HEK293 (cell line): ENCODE measurements around the gene COPE.
"Not testable (repeated sequence)": the region's sequence is repeated elsewhere in the genome, so short reads cannot be mapped to it uniquely, and the experiment has no call there.

Experiments used
- CTCF ChIA-PET: fragments of 350-600 bp; formaldehyde crosslinking; extraction: SDS; loops from one replicate; lab custom pipeline; 2021; ENCODE audit warnings: antibody characterized with exemption; lab: Yijun Ruan, JAX
- POLR2A ChIA-PET: fragments of 300-600 bp; formaldehyde crosslinking; extraction: SDS; loops from one replicate; lab custom pipeline; 2020; ENCODE audit warnings: antibody characterized with exemption, inconsistent platforms; lab: Yijun Ruan, JAX
- H3K27ac ChIP-seq: fragments of 200-500 bp; sonication (Bioruptor generic); 2 replicates; pipeline ENCODE4 v1.5.1; 2014; ENCODE audit warnings: low read depth, low read length, control low read depth, inconsistent platforms; ENCODE audit errors: extremely low read depth
- H3K36me3 ChIP-seq, 2 experiments: fragments of 200-500 bp in 1 of 2; sonication (Bioruptor generic) in 1 of 2; 1 replicate in 1 of 2; 2 replicates in 1 of 2; pipeline ENCODE4 v1.5.1; 2014 to 2017; ENCODE audit warnings: inconsistent platforms in 2 of 2, low read length in 2 of 2; ENCODE audit not compliant: control insufficient read depth in 2 of 2, insufficient read depth in 1 of 2
- H3K4me1 ChIP-seq: fragments of 200-500 bp; sonication (Bioruptor generic); 2 replicates; pipeline ENCODE4 v1.5.1; 2014; ENCODE audit warnings: mild to moderate bottlenecking, low read length, inconsistent platforms; ENCODE audit not compliant: control insufficient read depth, insufficient read depth
- H3K4me3 ChIP-seq: 2 replicates; pipeline ENCODE4 v1.5.1; 2011; ENCODE audit warnings: low read depth, mild to moderate bottlenecking, control low read depth, low read length, moderate library complexity
- H3K9me3 ChIP-seq: fragments of 200-500 bp; sonication (Bioruptor generic); 2 replicates; pipeline ENCODE4 v1.5.1; 2014; ENCODE audit warnings: low read depth, low read length, inconsistent platforms; ENCODE audit not compliant: control insufficient read depth, insufficient read depth
- GLIS1 ChIP-seq: fragments of 450-650 bp; formaldehyde crosslinking; IDR thresholded peaks from 2 replicates; pipeline ENCODE4 v1.5.1; 2016; ENCODE audit warnings: missing biosample characterization, missing genetic modification characterization
- MZF1 ChIP-seq: fragments of 450-650 bp; formaldehyde crosslinking; IDR thresholded peaks from 2 replicates; pipeline ENCODE4 v1.5.1; 2017; ENCODE audit warnings: missing biosample characterization, missing genetic modification characterization, borderline replicate concordance
- PRDM1 ChIP-seq: fragments of 450-650 bp; formaldehyde crosslinking; IDR thresholded peaks from 2 replicates; pipeline ENCODE4; 2016; ENCODE audit warnings: missing biosample characterization, missing genetic modification characterization
- ZIC2 ChIP-seq: fragments of 450-650 bp; formaldehyde crosslinking; IDR thresholded peaks from 2 replicates; pipeline ENCODE4 v1.5.1; 2016; ENCODE audit warnings: missing biosample characterization, missing genetic modification characterization
- ZNF174 ChIP-seq: fragments of 450-650 bp; formaldehyde crosslinking; IDR thresholded peaks from 2 replicates; pipeline ENCODE4 v1.5.0; 2017; ENCODE audit warnings: missing biosample characterization, mild to moderate bottlenecking, missing genetic modification characterization
- ZNF223 ChIP-seq: fragments of 450-650 bp; formaldehyde crosslinking; IDR thresholded peaks from 2 replicates; pipeline ENCODE4 v1.5.1; 2016; ENCODE audit warnings: missing biosample characterization, missing genetic modification characterization
- ZNF335 ChIP-seq: fragments of 450-650 bp; formaldehyde crosslinking; conservative IDR thresholded peaks from 2 replicates; pipeline ENCODE4 v1.5.1; 2016; ENCODE audit warnings: missing biosample characterization, missing genetic modification characterization
- ZNF341 ChIP-seq: fragments of 450-650 bp; formaldehyde crosslinking; IDR thresholded peaks from 2 replicates; pipeline ENCODE4; 2016; ENCODE audit warnings: low read depth, missing biosample characterization, missing genetic modification characterization
- ZNF354C ChIP-seq: fragments of 450-650 bp; formaldehyde crosslinking; IDR thresholded peaks from 2 replicates; pipeline ENCODE4 v1.5.1; 2016; ENCODE audit warnings: missing biosample characterization, missing genetic modification characterization, low read depth, borderline replicate concordance
- ZNF366 ChIP-seq: fragments of 450-650 bp; formaldehyde crosslinking; conservative IDR thresholded peaks from 2 replicates; pipeline ENCODE4 v1.5.1; 2016; ENCODE audit warnings: missing biosample characterization, missing genetic modification characterization
- ZNF677 ChIP-seq: fragments of 450-650 bp; IDR thresholded peaks from 2 replicates; pipeline ENCODE4 v1.5.0; 2018; ENCODE audit warnings: missing biosample characterization, mild to moderate bottlenecking, missing genetic modification characterization, moderate library complexity
- ZNF76 ChIP-seq: fragments of 450-650 bp; formaldehyde crosslinking; IDR thresholded peaks from 2 replicates; pipeline ENCODE4; 2016; ENCODE audit warnings: low read depth, missing biosample characterization, missing genetic modification characterization, borderline replicate concordance
- ZNF791 ChIP-seq: fragments of 450-650 bp; formaldehyde crosslinking; IDR thresholded peaks from 2 replicates; pipeline ENCODE4 v1.5.1; 2016; ENCODE audit warnings: missing biosample characterization, missing genetic modification characterization
- TF ChIP-seq, protein P1 (sequence below): fragments of 450-650 bp; formaldehyde crosslinking; IDR thresholded peaks from 2 replicates; pipeline ENCODE4 v1.5.1; 2016; ENCODE audit warnings: missing biosample characterization, missing genetic modification characterization
- TF ChIP-seq, protein P2 (sequence below): fragments of 450-650 bp; formaldehyde crosslinking; IDR thresholded peaks from 2 replicates; pipeline ENCODE4 v1.5.1; 2016; ENCODE audit warnings: missing biosample characterization, missing genetic modification characterization
- TF ChIP-seq, protein P3 (sequence below): fragments of 450-650 bp; formaldehyde crosslinking; optimal IDR thresholded peaks from 2 replicates; pipeline ENCODE3; 2016; ENCODE audit warnings: missing biosample characterization, mild to moderate bottlenecking, missing genetic modification characterization
- TF ChIP-seq, protein P4 (sequence below): fragments of 450-650 bp; formaldehyde crosslinking; IDR thresholded peaks from 2 replicates; pipeline ENCODE4 v1.5.1; 2016; ENCODE audit warnings: missing biosample characterization, missing genetic modification characterization
- TF ChIP-seq, protein P5 (sequence below): fragments of 450-650 bp; formaldehyde crosslinking; IDR thresholded peaks from 2 replicates; pipeline ENCODE4 v1.5.1; 2016; ENCODE audit warnings: missing biosample characterization, missing genetic modification characterization
- TF ChIP-seq, protein P6 (sequence below): fragments of 450-650 bp; IDR thresholded peaks from 2 replicates; pipeline ENCODE4 v1.5.1; 2018; ENCODE audit warnings: missing biosample characterization, mild to moderate bottlenecking, missing genetic modification characterization

Gene COPE

DNA sequence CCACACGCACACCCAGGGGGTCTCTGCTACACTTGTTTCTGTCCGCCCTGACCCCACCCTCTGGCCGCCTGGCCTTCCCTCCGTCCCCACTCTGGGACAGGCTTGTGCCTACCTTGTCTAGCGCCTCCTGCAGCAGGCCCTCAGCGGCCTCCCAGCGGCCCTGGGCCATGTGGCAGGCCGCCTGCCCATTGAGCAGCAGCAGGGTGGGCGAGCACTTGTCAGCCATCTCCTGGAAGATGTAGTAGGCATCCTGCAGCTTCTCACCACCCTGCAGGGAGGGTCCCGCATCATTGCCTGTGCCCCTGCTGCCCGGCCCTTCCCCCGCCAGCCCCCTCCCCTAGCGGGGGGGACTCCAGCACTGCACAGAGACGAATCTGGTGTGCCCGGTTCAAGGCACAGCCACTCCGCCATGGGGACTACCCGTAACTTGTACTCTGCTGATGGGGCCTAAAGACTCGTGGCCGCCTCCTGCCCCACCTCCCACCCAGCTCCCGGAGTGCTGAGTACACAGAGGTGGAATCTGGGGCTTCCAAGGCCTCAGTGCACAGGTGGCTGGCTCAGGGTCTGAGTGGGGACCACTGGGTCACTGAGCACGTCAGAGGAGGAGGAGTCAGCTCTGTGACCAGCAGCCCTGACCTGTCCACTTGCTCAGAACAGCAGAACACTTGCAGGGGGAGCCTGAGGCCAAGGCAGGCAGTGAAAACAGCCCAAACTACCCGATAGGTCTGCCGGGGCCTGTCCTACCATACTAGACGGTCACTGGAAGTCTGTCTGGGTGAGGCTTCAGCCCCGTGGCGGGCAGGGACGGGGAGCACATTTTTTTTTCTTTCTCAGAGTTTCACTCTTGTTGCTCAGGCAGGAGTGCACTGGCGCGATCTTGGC is 15.8 kb downstream of the COPE start:
- TF ChIP-seq ZNF341 (tag by site-specific recombination), result 0 out of 2 replicates have a peak, but pooled peaks have one; percentile 28
- TF ChIP-seq ZNF677, result no peak
- TF ChIP-seq GLIS1 (tag by site-specific recombination), result peak; percentile 43; the same call in 1 of the 2 replicates
- TF ChIP-seq ZNF174 (tag by site-specific recombination), result no peak
- peak; percentile 59 for TF ChIP-seq ZIC2 (tag by site-specific recombination)
- TF ChIP-seq, protein P1, sequence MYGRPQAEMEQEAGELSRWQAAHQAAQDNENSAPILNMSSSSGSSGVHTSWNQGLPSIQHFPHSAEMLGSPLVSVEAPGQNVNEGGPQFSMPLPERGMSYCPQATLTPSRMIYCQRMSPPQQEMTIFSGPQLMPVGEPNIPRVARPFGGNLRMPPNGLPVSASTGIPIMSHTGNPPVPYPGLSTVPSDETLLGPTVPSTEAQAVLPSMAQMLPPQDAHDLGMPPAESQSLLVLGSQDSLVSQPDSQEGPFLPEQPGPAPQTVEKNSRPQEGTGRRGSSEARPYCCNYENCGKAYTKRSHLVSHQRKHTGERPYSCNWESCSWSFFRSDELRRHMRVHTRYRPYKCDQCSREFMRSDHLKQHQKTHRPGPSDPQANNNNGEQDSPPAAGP (tag by site-specific recombination), result no peak
- TF ChIP-seq, all 188 proteins: peak for 3
- no peak overlapping the region for H3K27ac ChIP-seq
- POLR2A ChIA-PET, result no interaction called here
- CTCF ChIA-PET, result interaction anchor here (0.7 kb wide), 1 partner anchor 443 kb away, joined by 5 read pairs; no protein-coding TSS in a partner anchor
- no peak overlapping the region for H3K4me3 ChIP-seq
- peaks cover 0 to 75% of the 10 kb centered on the region in 2 experiments; a peak in 2 of 3 replicates for H3K36me3 ChIP-seq
- H3K4me1 ChIP-seq, result no peaks in the 10 kb centered on the region
- H3K9me3 ChIP-seq, result no peaks in the 10 kb centered on the region

DNA sequence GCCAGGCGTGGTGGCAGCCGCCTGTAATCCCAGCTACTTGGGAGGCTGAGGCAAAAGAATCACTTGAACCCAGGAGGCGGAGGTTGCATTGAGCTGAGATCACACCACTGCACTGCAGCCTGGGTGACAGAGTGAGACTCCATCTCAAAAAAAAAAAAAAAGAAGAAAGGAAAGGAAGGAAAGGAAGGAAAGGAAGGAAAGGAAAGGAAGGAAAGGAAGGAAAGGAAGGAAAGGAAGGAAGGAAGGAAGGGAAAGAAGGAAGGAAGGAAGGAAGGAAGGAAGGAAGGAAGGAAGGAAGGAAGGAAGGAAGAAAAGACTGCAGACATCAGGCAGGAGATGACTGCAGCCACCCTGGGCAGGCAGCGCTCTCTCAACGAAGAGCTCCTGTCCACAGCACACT is 16.7 kb downstream of the COPE start:
- CTCF ChIA-PET, result interaction anchor here (0.7 kb wide), 1 partner anchor 442 kb away, joined by 5 read pairs; no protein-coding TSS in a partner anchor
- not testable (repeated sequence) for H3K4me3 ChIP-seq
- TF ChIP-seq ZNF366 (peak; percentile 88), PRDM1 (tag by site-specific recombination) (peak; percentile 91)
- TF ChIP-seq, all 188 proteins: peak for 2; not testable (repeated sequence) for 186
- not testable (repeated sequence) for H3K27ac ChIP-seq, H3K9me3 ChIP-seq, H3K4me1 ChIP-seq
- POLR2A ChIA-PET, result interaction anchor here (0.6 kb wide), 1 partner anchor 27 kb away, joined by 3 read pairs; no protein-coding TSS in a partner anchor
- peaks cover 0 to 69% of the 10 kb centered on the region in 2 experiments; a peak in 2 of 3 replicates for H3K36me3 ChIP-seq

DNA sequence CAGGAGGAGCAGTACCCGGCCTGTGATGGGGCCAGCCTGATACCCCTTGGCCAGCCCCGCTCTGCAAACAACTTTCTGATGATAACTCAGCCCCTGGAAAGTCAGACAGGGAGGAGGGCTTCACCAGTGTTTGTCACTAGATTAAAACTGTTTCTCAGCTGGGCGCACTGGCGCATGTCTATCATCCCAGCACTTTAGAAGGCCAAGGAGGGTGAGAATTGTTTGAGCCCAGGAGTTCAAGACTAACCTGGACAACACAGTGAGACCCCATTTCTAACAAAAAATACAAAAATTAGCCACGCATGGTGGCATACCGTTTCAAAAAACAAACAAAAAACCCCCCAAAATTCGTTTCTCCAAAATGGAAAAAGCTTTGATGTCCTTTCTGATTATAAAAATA is 17.7 kb downstream of the COPE start:
- Histone ChIP-seq H3K4me3 (no peak overlapping the region), H3K9me3 (no peaks in the 10 kb centered on the region), H3K36me3 (peaks cover 0 to 59% of the 10 kb centered on the region in 2 experiments; a peak in 2 of 3 replicates), H3K4me1 (no peaks in the 10 kb centered on the region), H3K27ac (no peak overlapping the region)
- CTCF ChIA-PET, result interaction anchor here (0.5 to 0.9 kb wide), 4 partner anchors 26 to 266 kb away, joined by 3 to 8 read pairs (median 4); no protein-coding TSS in a partner anchor
- POLR2A ChIA-PET, result no interaction called here
- TF ChIP-seq, protein P2, sequence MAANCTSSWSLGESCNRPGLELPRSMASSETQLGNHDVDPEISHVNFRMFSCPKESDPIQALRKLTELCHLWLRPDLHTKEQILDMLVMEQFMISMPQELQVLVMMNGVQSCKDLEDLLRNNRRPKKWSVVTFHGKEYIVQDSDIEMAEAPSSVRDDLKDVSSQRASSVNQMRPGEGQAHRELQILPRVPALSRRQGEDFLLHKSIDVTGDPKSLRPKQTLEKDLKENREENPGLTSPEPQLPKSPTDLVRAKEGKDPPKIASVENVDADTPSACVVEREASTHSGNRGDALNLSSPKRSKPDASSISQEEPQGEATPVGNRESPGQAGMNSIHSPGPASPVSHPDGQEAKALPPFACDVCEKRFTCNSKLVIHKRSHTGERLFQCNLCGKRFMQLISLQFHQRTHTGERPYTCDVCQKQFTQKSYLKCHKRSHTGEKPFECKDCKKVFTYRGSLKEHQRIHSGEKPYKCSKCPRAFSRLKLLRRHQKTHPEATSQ (tag by site-specific recombination), result no peak
- TF ChIP-seq, protein P3, sequence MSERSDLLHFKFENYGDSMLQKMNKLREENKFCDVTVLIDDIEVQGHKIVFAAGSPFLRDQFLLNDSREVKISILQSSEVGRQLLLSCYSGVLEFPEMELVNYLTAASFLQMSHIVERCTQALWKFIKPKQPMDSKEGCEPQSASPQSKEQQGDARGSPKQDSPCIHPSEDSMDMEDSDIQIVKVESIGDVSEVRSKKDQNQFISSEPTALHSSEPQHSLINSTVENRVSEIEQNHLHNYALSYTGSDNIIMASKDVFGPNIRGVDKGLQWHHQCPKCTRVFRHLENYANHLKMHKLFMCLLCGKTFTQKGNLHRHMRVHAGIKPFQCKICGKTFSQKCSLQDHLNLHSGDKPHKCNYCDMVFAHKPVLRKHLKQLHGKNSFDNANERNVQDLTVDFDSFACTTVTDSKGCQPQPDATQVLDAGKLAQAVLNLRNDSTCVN (tag by site-specific recombination), result no peak
- TF ChIP-seq ZNF354C, result no peak
- no peak for TF ChIP-seq ZNF223 (tag by site-specific recombination)
- TF ChIP-seq ZNF76 (tag by site-specific recombination), result no peak
- TF ChIP-seq ZNF791 (tag by site-specific recombination), result no peak
- TF ChIP-seq MZF1 (tag by site-specific recombination), result no peak
- TF ChIP-seq, protein P4, sequence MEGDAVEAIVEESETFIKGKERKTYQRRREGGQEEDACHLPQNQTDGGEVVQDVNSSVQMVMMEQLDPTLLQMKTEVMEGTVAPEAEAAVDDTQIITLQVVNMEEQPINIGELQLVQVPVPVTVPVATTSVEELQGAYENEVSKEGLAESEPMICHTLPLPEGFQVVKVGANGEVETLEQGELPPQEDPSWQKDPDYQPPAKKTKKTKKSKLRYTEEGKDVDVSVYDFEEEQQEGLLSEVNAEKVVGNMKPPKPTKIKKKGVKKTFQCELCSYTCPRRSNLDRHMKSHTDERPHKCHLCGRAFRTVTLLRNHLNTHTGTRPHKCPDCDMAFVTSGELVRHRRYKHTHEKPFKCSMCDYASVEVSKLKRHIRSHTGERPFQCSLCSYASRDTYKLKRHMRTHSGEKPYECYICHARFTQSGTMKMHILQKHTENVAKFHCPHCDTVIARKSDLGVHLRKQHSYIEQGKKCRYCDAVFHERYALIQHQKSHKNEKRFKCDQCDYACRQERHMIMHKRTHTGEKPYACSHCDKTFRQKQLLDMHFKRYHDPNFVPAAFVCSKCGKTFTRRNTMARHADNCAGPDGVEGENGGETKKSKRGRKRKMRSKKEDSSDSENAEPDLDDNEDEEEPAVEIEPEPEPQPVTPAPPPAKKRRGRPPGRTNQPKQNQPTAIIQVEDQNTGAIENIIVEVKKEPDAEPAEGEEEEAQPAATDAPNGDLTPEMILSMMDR (tag by site-specific recombination), result no peak
- TF ChIP-seq, protein P5, sequence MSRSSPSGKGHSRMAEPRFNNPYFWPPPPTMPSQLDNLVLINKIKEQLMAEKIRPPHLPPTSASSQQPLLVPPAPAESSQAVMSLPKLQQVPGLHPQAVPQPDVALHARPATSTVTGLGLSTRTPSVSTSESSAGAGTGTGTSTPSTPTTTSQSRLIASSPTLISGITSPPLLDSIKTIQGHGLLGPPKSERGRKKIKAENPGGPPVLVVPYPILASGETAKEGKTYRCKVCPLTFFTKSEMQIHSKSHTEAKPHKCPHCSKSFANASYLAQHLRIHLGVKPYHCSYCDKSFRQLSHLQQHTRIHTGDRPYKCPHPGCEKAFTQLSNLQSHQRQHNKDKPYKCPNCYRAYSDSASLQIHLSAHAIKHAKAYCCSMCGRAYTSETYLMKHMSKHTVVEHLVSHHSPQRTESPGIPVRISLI (tag by site-specific recombination), result no peak
- TF ChIP-seq, protein P6, sequence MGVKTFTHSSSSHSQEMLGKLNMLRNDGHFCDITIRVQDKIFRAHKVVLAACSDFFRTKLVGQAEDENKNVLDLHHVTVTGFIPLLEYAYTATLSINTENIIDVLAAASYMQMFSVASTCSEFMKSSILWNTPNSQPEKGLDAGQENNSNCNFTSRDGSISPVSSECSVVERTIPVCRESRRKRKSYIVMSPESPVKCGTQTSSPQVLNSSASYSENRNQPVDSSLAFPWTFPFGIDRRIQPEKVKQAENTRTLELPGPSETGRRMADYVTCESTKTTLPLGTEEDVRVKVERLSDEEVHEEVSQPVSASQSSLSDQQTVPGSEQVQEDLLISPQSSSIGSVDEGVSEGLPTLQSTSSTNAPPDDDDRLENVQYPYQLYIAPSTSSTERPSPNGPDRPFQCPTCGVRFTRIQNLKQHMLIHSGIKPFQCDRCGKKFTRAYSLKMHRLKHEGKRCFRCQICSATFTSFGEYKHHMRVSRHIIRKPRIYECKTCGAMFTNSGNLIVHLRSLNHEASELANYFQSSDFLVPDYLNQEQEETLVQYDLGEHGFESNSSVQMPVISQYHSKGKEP (tag by site-specific recombination), result no peak
- no peak for TF ChIP-seq GLIS1 (tag by site-specific recombination)
- TF ChIP-seq ZNF335 (tag by site-specific recombination), result no peak
